LNCaP clone FGC (cell line): ENCODE data around the gene SMYD4.

ENCODE experiments used
- DNase-seq: peaks from one replicate; pipeline ENCODE4 v3.0.0-alpha.2; 2011; ENCODE audit warnings: low read depth
- H3K4me3 ChIP-seq: 2 replicates; pipeline ENCODE4 v1.5.1; 2011; ENCODE audit warnings: mild to moderate bottlenecking, low read depth, low read length, control low read depth
- TF ChIP-seq, protein P1 (sequence below): IDR thresholded peaks from 2 replicates; pipeline ENCODE4 v1.5.1; 2012; ENCODE audit warnings: mild to moderate bottlenecking; ENCODE audit not compliant: control insufficient read depth, insufficient read depth; ENCODE audit errors: extremely low read depth

SMYD4 gene

DNA sequence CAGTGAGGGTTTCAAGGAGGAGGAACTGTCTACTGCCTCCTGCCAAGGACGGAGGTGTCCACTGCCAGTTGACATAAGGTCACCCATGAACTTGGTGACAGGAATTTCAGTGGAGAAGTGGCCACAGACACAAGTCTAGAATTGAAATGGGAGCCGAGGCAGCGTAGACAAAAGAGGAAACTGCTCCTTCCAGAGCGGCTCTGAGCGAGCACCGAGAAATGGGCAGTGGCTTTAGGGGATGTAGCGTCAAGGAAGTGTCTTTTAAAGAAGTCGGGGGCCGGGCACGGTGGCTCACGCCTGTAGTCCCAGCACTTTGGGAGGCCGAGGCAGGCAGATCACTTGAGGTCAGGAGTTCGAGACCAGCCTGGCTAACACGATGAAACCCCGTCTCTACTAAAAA is 70.9 kb downstream of the SMYD4 start:
- no peak for DNase-seq
- TF ChIP-seq, protein P1, sequence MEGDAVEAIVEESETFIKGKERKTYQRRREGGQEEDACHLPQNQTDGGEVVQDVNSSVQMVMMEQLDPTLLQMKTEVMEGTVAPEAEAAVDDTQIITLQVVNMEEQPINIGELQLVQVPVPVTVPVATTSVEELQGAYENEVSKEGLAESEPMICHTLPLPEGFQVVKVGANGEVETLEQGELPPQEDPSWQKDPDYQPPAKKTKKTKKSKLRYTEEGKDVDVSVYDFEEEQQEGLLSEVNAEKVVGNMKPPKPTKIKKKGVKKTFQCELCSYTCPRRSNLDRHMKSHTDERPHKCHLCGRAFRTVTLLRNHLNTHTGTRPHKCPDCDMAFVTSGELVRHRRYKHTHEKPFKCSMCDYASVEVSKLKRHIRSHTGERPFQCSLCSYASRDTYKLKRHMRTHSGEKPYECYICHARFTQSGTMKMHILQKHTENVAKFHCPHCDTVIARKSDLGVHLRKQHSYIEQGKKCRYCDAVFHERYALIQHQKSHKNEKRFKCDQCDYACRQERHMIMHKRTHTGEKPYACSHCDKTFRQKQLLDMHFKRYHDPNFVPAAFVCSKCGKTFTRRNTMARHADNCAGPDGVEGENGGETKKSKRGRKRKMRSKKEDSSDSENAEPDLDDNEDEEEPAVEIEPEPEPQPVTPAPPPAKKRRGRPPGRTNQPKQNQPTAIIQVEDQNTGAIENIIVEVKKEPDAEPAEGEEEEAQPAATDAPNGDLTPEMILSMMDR, result no peak
- H3K4me3 ChIP-seq, result no peak overlapping the region

DNA sequence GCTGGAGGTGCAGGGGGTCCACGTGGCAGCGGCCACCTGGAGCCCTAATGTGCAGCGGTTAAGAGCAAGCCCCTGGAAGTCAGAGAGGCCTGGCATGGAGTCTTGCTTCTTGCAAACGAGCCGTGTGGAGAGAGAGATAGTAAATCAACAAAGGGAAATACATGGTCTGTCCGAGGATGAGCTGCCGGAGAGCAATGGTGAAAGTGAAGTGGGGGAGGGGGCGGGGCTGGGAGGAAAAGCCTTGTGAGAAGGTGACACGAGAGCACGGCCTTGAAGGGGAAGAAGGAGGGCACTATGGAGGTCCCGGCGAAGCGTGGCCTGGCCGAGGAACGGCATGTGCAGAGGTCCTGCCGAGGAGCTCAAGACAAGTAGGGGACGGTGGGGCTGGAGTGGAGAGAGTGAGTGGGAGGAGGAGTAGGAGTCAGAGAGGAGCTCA is 73.9 kb downstream of the SMYD4 start:
- TF ChIP-seq, protein P1, result no peak
- no peak overlapping the region for H3K4me3 ChIP-seq
- no peak for DNase-seq

DNA sequence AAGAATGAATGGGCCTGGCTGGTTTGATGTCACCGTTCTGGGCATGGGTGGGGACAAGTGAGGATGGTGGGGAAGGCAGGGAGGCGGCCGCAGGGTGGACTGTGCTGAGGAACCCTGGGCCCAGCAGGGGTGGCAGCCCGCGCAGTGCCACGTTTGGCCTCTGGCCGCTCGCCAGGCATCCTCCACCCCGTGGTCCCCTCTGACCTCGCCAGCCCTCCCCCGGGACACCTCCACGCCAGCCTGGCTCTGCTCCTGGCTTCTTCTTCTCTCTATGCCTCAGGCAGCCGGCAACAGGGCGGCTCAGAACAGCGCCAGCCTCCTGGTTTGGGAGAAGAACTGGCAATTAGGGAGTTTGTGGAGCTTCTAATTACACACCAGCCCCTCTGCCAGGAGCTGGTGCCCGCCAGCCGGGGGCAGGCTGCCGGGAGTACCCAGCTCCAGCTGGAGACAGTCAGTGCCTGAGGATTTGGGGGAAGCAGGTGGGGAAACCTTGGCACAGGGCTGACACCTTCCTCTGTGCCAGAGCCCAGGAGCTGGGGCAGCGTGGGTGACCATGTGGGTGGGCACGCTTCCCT is 74.4 kb downstream of the SMYD4 start:
- no peak overlapping the region for H3K4me3 ChIP-seq
- TF ChIP-seq, protein P1, result no peak
- DNase-seq, result no peak

DNA sequence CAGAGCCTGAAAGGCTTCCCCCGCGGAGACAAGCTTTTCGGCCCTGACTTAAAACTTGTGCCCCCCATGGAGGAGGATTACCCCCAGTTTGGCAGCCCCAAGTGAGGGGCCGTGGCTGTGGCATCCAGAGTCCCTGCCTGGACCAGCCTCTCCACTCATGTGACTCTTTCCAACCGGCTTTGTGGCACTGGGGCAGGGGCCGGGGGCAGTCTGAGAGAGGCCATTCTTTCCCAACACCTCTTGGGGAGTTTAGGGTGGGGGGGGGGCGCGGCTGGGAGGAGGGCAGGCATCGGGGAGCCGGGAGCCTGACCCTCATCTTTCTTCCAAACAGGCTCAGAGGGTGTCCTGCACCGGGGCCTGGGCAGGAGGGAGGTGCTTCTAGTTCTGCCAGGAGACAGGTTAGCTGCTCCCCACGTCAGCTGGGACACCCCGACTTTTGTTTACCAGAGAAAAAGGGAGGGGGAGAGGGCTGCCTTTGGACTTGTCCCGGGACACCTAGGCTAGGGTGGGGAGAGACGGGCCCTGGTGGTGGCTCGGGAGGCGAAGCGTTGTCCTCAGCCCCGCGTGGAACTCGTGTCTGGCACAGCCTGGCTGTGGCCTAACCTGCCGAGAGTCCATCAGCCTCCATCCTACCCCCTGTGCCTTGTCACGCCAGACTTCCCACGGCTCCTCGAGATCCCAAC is 75.1 kb downstream of the SMYD4 start:
- no peak overlapping the region for H3K4me3 ChIP-seq
- DNase-seq, result no peak
- TF ChIP-seq, protein P1, result no peak

DNA sequence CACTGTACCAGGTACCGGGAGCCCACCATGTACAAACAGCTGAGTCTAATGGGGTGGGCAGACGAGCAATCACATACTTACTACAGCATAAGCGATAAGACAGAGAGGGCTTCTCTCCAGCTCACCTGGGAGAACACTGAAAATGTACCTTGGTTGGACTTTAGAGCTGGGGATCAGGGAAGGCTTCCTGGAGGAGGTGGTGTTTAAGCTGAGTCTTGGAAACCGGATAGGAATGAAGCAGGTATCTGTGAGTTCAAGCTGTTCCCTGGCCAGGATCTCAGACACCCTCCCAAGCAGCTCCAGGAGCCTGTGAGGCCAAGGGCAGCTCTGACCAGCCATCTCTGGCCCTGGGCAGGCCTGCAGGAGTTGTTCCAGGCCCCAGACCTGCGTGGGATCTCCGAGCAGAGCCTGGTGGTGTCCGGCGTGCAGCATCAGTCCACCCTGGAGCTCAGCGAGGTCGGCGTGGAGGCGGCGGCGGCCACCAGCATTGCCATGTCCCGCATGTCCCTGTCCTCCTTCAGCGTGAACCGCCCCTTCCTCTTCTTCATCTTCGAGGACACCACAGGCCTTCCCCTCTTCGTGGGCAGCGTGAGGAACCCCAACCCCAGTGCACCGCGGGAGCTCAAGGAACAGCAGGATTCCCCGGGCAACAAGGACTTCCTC is 75.8 kb downstream of the SMYD4 start:
- TF ChIP-seq, protein P1, result no peak
- H3K4me3 ChIP-seq, result no peak overlapping the region
- DNase-seq, result no peak

DNA sequence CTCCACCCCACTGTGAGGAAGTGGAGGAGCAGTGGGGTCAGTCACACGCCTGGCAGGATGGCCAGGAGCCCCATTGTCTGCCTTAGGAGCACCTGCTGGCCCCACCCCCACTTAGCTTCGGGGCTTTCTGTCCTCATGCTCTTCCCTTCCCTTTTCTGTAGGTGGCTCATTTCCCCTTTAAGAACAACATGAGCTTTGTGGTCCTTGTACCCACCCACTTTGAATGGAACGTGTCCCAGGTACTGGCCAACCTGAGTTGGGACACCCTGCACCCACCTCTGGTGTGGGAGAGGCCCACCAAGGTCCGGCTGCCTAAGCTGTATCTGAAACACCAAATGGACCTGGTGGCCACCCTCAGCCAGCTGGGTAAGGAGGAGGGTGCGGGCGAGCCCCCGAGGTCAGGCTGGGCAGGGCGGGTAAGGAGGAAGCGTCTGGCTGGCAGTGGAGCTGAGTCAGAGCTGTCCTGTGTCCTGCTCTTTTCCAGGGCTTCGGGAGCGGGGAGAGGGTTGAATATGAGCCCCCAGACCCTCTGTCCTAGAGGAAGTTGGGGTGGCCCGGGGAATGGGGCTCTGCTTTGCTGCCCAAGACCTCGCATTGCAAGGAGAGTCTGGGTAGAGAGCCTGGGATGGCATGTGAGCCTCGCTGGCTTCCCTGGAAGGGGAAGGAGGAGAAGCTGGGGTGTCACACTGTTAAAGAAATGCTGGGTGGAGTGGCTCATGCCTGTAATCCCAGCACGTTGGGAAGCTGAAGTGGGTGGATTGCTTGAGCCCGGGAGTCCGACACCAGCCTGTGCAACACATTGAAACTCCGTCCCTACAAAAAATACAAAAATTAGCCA is 77.1 kb downstream of the SMYD4 start:
- TF ChIP-seq, protein P1, result no peak
- H3K4me3 ChIP-seq, result no peak overlapping the region
- no peak for DNase-seq
